Fibroblast of the conjunctiva (primary cell): ENCODE data around the gene NCOR2.

Experiments used
- DNase-seq: peaks from one replicate; pipeline ENCODE4 v3.0.0-alpha.2; 2010; ENCODE audit warnings: low read depth

The NCOR2 gene

GRCh38 chr12:124566997-124567672 lies at the start of gene NCOR2:
TSS of gene NCOR2 (minus strand) at chr12:124567612. CDS start at chr12:124495251, 72,361 bp downstream.
- no peak for DNase-seq

DNA sequence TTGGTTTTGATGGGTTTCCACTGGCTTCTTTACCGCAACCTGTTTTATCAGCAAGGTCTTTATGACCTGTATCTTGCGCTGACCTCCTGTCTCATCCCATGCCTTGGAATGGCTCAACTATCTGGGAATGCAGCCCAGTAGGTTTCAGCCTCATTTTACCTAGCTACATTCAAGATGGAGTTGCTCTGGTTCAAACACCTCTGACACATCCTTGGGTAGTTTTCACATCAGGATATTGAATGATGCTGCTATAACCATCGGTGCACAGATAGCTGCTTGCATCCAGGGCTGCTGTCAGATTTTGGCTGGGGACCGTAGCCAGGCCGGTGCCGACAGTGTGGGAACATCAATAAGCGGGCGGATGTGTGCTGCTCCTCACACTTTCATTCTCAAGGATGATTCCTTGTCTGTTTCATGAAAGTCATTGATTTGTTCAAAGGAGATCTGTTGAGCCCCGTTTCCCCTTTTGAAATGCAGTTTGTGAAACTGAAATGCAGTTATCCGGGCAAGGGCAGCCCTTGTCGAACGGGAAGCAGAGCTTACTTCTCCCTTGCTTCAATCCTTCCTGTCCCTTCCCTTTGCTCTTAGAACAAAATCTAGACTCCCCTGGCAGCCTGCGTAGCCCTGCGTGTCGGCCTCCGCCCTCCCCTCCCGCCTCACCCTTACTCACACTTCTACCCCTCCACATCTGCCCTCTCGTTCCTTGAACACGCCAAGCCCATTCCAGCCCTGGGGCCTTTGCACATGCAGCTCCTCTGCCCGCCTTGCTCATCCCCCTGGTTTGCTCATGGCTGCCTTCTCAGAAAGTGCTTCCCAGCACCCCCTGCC lies 49.2 kb upstream of the NCOR2 start:
- no peak for DNase-seq

DNA sequence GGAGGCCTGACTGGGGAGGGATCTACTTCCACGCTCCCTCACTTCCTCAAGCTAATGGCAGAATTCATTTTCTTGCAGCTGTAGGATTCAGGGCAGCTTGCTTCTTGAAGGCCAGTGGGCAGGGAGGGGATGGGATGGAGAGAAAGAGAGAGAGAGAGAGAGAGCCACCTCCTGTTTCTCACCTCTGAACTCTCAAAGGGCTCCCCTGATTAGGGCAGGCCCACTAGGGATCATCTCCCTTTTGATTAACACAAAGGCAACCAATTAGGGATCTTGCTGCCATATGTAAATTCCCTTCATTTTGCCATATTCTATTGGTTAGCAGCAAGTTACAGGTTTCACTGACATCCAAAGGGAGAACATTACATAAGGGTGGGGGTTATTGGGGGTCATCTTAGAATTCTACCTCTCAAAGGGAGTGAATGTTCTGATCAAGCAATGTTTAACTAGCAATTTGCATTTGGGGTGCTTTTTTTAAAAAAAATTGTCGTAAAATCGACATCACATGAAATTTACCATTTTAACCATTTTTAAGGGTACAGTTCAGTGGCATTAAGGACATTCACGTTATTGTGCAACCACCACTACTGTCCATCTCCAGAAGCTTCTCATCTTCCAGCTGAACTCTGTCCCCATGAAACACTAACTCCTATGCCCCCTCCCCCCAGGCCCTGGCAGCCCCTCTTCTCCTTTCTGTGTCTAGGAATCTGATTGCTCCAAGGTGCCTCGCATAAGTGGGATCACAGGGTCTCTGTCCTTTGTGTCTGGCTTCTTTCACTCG lies 47.3 kb upstream of the NCOR2 start:
- no peak for DNase-seq

- DNase-seq: peak; percentile 62
These were observed 45.8 kb upstream of the NCOR2 start for GRCh38 chr12:124613151-124613585.

GRCh38 chr12:124612410-124612680 lies 44.9 kb upstream of the NCOR2 start:
- DNase-seq: no peak

GRCh38 chr12:124611559-124612409 lies 44.4 kb upstream of the NCOR2 start:
- no peak for DNase-seq

- no peak for DNase-seq
These were observed 43.5 kb upstream of the NCOR2 start for GRCh38 chr12:124610629-124611558.

DNA sequence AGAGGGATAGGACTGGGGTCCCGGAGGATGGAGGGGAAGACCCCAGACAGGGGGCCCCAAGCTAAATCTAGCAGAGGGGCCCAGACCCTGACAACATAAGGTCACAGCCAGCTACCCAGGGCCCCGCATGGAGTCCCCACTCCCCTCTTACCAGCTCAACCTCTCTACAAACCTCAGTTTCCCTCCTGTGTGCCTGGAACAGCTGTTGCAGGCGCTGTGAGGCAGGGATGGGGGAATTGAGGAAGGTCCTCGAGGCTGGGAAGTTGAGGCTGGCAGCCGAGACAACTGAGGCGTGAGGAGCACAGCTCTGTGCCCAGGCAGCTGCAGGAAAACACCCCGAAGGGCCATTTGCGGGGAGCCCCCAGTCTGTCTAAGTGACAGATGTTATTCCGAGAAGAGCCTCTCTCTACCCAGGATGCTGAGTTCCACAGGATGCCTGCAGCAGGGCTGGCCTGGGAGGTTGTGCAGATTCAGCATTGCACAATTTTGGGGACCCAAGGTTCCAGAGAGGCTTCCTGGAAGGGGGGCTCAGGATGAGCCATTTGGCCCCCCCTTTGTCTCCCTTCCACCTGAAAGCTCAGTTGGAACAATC lies 42.7 kb upstream of the NCOR2 start:
- DNase-seq: no peak

- DNase-seq: no peak
These were observed 41.9 kb upstream of the NCOR2 start for GRCh38 chr12:124609041-124609989.

DNA sequence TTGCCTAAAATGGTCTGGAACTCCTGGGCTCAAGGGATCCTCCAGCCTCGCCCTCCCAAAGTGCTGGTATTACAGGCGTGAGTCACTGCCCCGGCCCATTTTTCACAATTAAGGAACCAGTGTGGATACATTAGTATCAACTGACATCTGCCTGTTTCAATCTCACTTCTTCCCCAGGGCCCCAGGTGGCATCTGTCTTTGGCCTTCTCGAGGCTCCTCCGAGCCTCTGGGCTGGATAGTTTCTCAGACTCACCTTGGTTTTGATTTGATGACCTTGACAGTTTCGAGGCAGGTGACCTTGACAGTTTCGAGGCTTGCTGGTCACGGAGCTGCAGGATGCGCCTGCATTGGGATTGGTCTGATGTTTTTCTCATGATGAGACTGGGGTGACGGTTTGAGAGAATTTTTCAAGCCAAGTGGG lies 41.0 kb upstream of the NCOR2 start:
- no peak for DNase-seq

DNA sequence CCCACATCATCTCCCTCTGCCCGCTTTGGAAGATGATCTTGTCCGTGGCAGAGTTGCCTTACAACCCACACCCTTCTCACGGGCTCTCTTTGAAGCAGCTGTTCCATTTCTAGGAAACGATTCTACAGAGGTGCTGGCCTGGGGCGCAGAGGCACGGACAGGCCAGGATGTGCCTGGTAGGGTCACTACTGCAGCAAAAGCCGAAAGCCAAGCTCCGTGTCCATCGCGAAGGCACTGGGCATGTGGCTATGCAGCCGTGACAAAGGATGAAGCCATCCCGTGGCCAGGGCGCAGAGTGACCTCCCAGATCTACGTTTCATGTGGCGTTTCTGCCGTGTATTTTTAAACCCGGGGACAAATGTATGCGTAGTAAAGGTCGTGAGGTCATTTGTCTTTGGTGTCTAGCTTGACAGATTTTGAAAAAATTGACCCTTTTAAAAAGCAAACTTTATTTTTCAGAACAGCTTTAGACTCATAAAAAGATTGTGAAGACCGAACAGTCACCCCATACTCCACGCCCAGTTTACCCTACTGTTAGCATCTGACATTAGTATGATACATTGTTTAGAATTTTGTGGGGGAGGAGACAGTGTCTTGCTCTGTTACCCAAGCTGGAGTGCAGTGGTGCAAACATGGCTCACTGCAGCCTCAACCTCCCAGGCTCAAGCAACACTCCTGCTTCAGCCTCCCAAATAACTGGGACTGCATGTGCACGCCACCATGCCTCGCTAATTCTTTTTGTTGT lies 40.4 kb upstream of the NCOR2 start:
- DNase-seq: no peak

DNA sequence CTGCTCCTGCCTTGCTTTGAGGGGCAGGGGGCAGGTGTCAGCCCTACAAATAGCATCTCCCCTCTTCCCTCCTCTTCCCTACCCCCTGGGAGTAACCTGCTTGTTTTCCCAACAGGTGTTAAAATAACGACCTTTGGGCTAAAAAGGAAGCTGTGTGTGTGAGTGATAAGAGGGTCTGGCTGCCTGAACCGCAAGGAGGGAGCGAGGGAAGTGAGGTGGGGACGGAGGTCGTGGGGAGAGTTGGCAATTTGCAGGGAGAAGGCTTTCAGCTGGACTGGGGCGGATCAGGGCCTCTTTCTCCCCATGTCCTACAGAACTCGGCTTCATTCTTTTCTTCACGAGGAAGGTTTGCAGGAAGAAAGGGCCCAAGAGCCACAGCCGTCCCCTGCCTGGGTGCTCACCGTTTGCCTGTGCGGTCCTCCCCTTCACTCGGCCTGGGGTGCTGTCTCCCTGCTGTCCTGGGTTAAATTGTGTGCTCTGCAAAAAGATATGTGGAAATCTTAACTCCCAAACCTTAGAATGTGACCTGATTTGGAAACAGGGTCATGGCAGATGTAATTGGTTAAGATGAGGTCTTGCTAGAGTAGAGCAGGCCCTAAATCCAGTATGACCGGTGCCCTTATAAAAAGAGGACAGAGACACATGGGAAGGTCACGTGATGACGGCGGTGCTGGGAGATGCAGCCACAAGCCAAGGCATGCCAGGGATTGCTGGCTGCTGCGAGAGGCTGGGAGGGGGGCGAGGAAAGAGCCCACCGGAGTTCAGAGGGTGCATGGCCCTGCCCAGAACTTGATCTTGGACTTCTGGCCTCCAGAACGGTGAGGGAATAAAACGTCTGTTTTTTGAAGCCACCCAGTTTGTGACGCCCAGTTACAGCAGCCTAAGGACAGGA lies 38.7 kb upstream of the NCOR2 start:
- DNase-seq: no peak

GRCh38 chr12:124605150-124605882 lies 37.9 kb upstream of the NCOR2 start:
- DNase-seq: no peak

- DNase-seq: no peak
These were observed 36.9 kb upstream of the NCOR2 start for GRCh38 chr12:124604264-124604680.

GRCh38 chr12:124603831-124604251 lies 36.4 kb upstream of the NCOR2 start:
- no peak for DNase-seq

DNA sequence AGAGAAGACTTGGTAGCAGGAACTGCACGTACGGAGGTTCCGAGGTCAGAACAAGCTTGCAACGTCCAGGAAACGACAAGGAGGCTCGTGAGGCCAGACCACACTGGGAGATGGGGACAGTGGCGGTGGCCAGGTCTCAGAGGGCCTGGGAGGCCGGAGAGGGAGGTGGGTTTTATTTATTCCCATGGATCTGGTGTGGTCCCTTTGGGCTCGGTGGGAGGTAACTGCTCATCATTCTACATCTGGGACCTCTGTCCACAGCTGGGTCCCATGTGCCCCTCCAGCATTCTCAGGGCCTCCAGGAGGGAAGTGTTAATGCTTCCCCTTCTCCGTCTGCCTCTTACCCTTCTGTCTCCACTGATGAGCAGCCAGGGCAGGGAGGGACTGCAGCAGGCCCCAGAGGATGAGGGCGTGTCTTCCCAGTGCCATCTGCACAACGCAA lies 35.7 kb upstream of the NCOR2 start:
- no peak for DNase-seq

GRCh38 chr12:124601706-124602105 lies 34.3 kb upstream of the NCOR2 start:
- no peak for DNase-seq
